ENCODE measurements around the gene FOXD4L6. TPM values are rescaled to one million over a fixed set of nuclear protein-coding genes. Genes with fewer than 3 reads are reported as not detected.

Gene FOXD4L6
- total RNA-seq, 1 experiment from 2014 or later = not detected

Other genes starting within 250 kb of the FOXD4L6 start
- gene ZNG1F, start 60.6 kb upstream of the FOXD4L6 start, total RNA-seq (2014; rRNA removed; shearing (Covaris generic); ENCODE audit: low replicate concordance) = 0.07 and 3.2 TPM in 2 replicates